ENCODE measurements around the gene IRF8.

The IRF8 gene

DNA sequence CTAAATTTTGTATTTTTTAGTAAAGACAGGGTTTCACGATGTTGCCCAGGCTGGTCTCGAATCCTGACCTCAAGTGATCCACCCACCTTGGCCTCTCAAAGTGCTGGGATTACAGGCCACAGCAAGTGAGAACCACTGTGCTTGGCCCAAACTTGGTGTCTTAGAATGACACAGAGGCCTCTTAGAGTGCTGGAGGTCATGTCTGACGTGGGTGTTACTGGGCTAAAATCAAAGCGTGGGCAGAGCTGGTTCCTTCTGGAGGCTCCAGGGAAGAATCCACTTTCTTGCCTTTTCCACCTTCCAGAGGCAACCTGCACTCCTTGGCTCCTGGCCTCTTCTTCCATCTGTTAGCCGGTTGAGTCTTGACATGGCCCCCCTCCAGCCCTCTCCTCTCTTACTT, 53.8 kb downstream of the IRF8 start:
- H3K4me3 ChIP-seq (ENCODE audit: low read depth, low read length), result no peak overlapping the region
- DNase-seq (ENCODE audit: low read depth), result no peak
- TF ChIP-seq, protein P1, sequence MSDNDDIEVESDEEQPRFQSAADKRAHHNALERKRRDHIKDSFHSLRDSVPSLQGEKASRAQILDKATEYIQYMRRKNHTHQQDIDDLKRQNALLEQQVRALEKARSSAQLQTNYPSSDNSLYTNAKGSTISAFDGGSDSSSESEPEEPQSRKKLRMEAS (IDR thresholded peaks at IDR 0.05; ENCODE audit: low read depth, low read length), result no peak
- TF ChIP-seq, protein P2, sequence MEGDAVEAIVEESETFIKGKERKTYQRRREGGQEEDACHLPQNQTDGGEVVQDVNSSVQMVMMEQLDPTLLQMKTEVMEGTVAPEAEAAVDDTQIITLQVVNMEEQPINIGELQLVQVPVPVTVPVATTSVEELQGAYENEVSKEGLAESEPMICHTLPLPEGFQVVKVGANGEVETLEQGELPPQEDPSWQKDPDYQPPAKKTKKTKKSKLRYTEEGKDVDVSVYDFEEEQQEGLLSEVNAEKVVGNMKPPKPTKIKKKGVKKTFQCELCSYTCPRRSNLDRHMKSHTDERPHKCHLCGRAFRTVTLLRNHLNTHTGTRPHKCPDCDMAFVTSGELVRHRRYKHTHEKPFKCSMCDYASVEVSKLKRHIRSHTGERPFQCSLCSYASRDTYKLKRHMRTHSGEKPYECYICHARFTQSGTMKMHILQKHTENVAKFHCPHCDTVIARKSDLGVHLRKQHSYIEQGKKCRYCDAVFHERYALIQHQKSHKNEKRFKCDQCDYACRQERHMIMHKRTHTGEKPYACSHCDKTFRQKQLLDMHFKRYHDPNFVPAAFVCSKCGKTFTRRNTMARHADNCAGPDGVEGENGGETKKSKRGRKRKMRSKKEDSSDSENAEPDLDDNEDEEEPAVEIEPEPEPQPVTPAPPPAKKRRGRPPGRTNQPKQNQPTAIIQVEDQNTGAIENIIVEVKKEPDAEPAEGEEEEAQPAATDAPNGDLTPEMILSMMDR (IDR thresholded peaks at IDR 0.05; ENCODE audit: low read depth, low read length), result no peak
- no peak for TF ChIP-seq POLR2A (IDR thresholded peaks at IDR 0.05; ENCODE audit: extremely low read depth, insufficient read length)
- TF ChIP-seq MYC (IDR thresholded peaks at IDR 0.05; ENCODE audit: low read depth, low read length), result no peak

DNA sequence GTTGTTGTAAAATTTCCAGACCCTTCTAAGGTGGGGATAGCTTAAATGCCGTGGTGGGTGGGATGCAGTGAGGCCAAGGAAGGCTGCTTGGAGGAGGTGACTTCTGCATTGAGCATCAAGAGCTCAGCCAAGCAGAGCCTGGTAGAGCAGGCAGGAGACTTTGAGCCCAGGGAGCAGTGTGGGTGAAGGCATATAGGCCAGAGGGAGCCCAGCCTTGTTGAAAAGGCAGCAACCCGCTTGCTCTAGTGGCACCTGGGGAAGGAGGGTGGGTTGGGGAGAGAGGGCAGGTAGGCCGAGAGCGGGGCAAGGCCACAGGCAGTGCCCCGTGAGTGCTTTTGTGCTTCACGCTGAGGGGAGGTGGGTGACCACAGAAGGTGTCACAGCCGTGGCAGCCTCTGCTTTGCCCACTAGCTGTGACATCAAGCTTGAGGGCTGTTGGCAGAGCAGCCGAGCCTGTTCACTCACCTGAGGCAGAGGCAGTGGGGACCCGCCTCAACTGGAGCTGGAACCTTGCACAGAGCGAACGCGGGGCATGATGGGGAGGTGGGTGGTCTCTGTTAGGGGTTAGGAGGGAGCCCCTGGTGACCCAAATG, 56.1 kb downstream of the IRF8 start:
- TF ChIP-seq POLR2A (IDR thresholded peaks at IDR 0.05; ENCODE audit: extremely low read depth, insufficient read length) (no peak), MYC (IDR thresholded peaks at IDR 0.05; ENCODE audit: low read depth, low read length) (no peak)
- TF ChIP-seq, protein P2 (IDR thresholded peaks at IDR 0.05; ENCODE audit: low read depth, low read length), result no peak
- TF ChIP-seq, protein P1 (IDR thresholded peaks at IDR 0.05; ENCODE audit: low read depth, low read length), result no peak
- no peak for DNase-seq (ENCODE audit: low read depth)
- no peak overlapping the region for H3K4me3 ChIP-seq (ENCODE audit: low read depth, low read length)

DNA sequence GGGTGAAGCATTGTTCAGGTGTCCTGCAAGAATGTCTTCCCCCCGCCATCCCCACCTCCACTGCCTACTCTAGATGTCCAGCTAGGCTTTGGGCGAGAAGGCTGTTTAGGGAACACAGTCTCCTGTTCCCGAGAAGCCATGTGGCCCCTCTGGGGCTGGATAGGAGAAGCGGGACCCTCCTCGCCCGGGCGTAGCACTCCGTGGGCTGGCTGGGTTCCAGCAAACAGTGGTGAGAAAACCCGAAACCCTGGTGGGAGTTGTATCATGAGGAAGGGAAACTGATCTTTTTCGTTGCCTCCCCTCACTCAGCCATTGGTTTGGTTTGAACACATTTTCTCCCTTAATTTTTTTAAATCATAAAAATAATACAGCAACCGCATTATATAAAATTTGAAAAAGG, 56.6 kb downstream of the IRF8 start:
- no peak for TF ChIP-seq MYC (IDR thresholded peaks at IDR 0.05; ENCODE audit: low read depth, low read length)
- TF ChIP-seq, protein P1 (IDR thresholded peaks at IDR 0.05; ENCODE audit: low read depth, low read length), result no peak
- TF ChIP-seq, protein P2 (IDR thresholded peaks at IDR 0.05; ENCODE audit: low read depth, low read length), result no peak
- TF ChIP-seq POLR2A (IDR thresholded peaks at IDR 0.05; ENCODE audit: extremely low read depth, insufficient read length), result no peak
- no peak for DNase-seq (ENCODE audit: low read depth)
- H3K4me3 ChIP-seq (ENCODE audit: low read depth, low read length), result no peak overlapping the region

DNA sequence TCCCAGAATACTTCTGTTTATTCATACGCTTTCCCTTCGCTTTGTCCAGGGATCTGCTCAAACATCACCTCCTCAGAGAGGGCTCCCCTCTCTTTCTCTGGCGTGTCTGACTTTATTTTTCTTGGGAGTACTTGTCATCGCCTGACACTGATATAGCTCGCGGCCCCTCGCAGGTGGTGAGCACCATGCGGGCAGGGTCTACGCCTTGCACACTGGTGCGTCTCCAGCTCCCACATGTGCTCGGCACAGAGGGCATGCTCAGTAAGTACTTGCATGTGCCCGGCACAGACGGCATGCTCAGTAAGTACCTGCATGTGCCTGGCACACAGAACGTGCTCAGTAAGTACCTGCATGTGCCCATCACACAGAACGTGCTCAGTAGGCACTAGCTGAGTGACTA, 57.5 kb downstream of the IRF8 start:
- DNase-seq (ENCODE audit: low read depth), result no peak
- TF ChIP-seq MYC (IDR thresholded peaks at IDR 0.05; ENCODE audit: low read depth, low read length) (no peak), POLR2A (IDR thresholded peaks at IDR 0.05; ENCODE audit: extremely low read depth, insufficient read length) (no peak)
- TF ChIP-seq, protein P2 (IDR thresholded peaks at IDR 0.05; ENCODE audit: low read depth, low read length), result no peak
- TF ChIP-seq, protein P1 (IDR thresholded peaks at IDR 0.05; ENCODE audit: low read depth, low read length), result no peak
- no peak overlapping the region for H3K4me3 ChIP-seq (ENCODE audit: low read depth, low read length)

DNA sequence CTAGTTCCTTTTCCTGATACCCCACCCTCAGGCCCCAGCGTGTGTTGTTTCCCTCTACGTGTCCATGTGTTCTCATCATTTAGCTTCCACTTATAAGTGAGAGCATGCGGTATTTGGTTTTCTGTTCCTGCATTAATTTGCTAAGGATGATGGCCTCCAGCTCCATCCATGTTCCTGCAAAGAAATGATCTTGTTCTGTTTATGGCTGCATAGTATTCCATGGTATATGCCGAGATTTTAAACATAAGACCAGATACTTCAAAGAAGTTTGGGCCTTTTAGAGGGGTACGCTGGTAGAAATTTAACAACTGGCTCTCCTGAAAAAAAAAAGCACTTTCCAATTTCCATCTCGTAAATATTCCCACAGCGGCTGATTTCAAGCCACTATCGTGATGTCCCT, 59.8 kb downstream of the IRF8 start:
- no peak for DNase-seq (ENCODE audit: low read depth)
- no peak overlapping the region for H3K4me3 ChIP-seq (ENCODE audit: low read depth, low read length)
- no peak for TF ChIP-seq POLR2A (IDR thresholded peaks at IDR 0.05; ENCODE audit: extremely low read depth, insufficient read length)
- TF ChIP-seq, protein P1 (IDR thresholded peaks at IDR 0.05; ENCODE audit: low read depth, low read length), result no peak
- TF ChIP-seq MYC (IDR thresholded peaks at IDR 0.05; ENCODE audit: low read depth, low read length), result no peak
- TF ChIP-seq, protein P2 (IDR thresholded peaks at IDR 0.05; ENCODE audit: low read depth, low read length), result no peak
